Stomach (tissue), 4 donors: ENCODE data around the gene VPS51.

Source experiments
- CTCF ChIP-seq, 7 experiments: fragments of 450-650 bp in 4 of 7; fragments of 200-600 bp in 3 of 7; sonication (generic) in 3 of 7; IDR thresholded peaks; one replicate each; pipeline ENCODE4 v1.5.1; 2016 to 2019; ENCODE audit warnings: antibody characterized with exemption in 7 of 7, control low read depth in 2 of 7, mild to moderate bottlenecking in 1 of 7
- POLR2A ChIP-seq, 4 donors: fragments of 450-650 bp; IDR thresholded peaks; one replicate each; pipeline ENCODE4 v1.6.1; 2016; ENCODE audit warnings: antibody characterized with exemption in 4 of 4, control low read depth in 2 of 4, mild to moderate bottlenecking in 1 of 4, moderate library complexity in 1 of 4

- TF ChIP-seq POLR2A (IDR thresholded peaks at IDR 0.05): peak in 1 of 4 donors; percentile 20
- no peak for TF ChIP-seq CTCF (IDR thresholded peaks at IDR 0.05)
These were observed 39.1 kb downstream of the VPS51 start for GRCh38 chr11:65134952-65135632.
